ENCODE data around the gene MAPK9.
A peak's percentile ranks its signal among the peaks of the same experiment; 100 is the strongest.

The MAPK9 gene

GRCh38 chr5:180335614-180336233, 43.8 kb upstream of the MAPK9 start:
- no peak for DNase-seq (ENCODE audit: low read depth)
- TF ChIP-seq CTCF (conservative IDR thresholded peaks at IDR 0.05; ENCODE audit: control insufficient read depth, insufficient read depth, low read depth, low read length): no peak

GRCh38 chr5:180334751-180335613, 43.1 kb upstream of the MAPK9 start:
- TF ChIP-seq CTCF (conservative IDR thresholded peaks at IDR 0.05; ENCODE audit: control insufficient read depth, insufficient read depth, low read depth, low read length): no peak
- no peak for DNase-seq (ENCODE audit: low read depth)
- H3K4me3 ChIP-seq (ENCODE audit: control insufficient read depth, low read depth, low read length): no peak overlapping the region

More at GRCh38 chr5:180335614-180336233, 43.8 kb upstream of the MAPK9 start:
- no peak overlapping the region for H3K4me3 ChIP-seq (ENCODE audit: control insufficient read depth, low read depth, low read length)

- no peak overlapping the region for H3K4me3 ChIP-seq (ENCODE audit: control insufficient read depth, low read depth, low read length)
- TF ChIP-seq CTCF (conservative IDR thresholded peaks at IDR 0.05; ENCODE audit: control insufficient read depth, insufficient read depth, low read depth, low read length): no peak
- no peak for DNase-seq (ENCODE audit: low read depth)
Measured at GRCh38 chr5:180334176-180334575, 42.3 kb upstream of the MAPK9 start.

GRCh38 chr5:180333661-180334060, 41.8 kb upstream of the MAPK9 start:
- no peak for TF ChIP-seq CTCF (conservative IDR thresholded peaks at IDR 0.05; ENCODE audit: control insufficient read depth, insufficient read depth, low read depth, low read length)
- peak; percentile 93 for DNase-seq (ENCODE audit: low read depth)
- no peak overlapping the region for H3K4me3 ChIP-seq (ENCODE audit: control insufficient read depth, low read depth, low read length)

- no peak for DNase-seq (ENCODE audit: low read depth)
- TF ChIP-seq CTCF (conservative IDR thresholded peaks at IDR 0.05; ENCODE audit: control insufficient read depth, insufficient read depth, low read depth, low read length): no peak
- H3K4me3 ChIP-seq (ENCODE audit: control insufficient read depth, low read depth, low read length): no peak overlapping the region
Measured at GRCh38 chr5:180332861-180333260, 41.0 kb upstream of the MAPK9 start.

- peak; percentile 36 for TF ChIP-seq CTCF (conservative IDR thresholded peaks at IDR 0.05; ENCODE audit: control insufficient read depth, insufficient read depth, low read depth, low read length)
- no peak overlapping the region for H3K4me3 ChIP-seq (ENCODE audit: control insufficient read depth, low read depth, low read length)
- peak; percentile 57 for DNase-seq (ENCODE audit: low read depth)
Measured at GRCh38 chr5:180332051-180332517, 40.2 kb upstream of the MAPK9 start.

Measured in fibroblast of mammary gland (primary cell).